HG03442 (cell line): Measurements from ENCODE around the gene CCR8.

Experiments
- ATAC-seq: cut with Tn5 transposase; IDR thresholded peaks from one replicate; pipeline ENCODE4 v1.9.1; 2021; ENCODE audit warnings: mild to moderate bottlenecking, moderate library complexity; ENCODE audit not compliant: unreplicated experiment

CCR8 gene

GRCh38 chr3:39329493-39329892, at the start of gene CCR8:
CCR8 (plus strand) TSS chr3:39329709; CDS start chr3:39332332, 2,623 bp downstream.
- no peak for ATAC-seq

- ATAC-seq: no peak
Observed at GRCh38 chr3:39279745-39280517, 49.6 kb upstream of the CCR8 start, which contains the start of gene CX3CR1. CX3CR1 (minus strand) TSS chr3:39280036; CDS start chr3:39266509, 13,527 bp downstream.

DNA sequence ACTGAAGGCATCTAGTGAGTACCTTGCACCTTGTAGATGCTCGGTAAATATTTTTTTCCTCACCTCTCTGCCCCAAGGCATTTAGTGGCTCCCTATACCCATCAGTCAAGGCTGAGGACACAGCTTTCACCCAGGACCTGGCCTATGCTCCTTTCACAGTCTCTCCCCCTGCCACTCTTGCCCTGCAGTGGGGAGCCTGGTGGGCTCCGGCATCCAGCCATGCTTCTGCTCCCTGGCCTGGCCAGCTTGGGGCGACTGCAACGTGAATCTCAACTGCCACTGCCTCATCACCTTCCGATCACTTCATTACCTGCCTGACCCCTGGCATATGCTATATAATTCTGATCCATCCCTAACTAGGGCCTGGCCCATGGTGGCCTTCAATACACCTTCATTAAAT, 48.9 kb upstream of the CCR8 start:
- ATAC-seq: no peak

- no peak for ATAC-seq
Observed at GRCh38 chr3:39281533-39281932, 48.0 kb upstream of the CCR8 start.

DNA sequence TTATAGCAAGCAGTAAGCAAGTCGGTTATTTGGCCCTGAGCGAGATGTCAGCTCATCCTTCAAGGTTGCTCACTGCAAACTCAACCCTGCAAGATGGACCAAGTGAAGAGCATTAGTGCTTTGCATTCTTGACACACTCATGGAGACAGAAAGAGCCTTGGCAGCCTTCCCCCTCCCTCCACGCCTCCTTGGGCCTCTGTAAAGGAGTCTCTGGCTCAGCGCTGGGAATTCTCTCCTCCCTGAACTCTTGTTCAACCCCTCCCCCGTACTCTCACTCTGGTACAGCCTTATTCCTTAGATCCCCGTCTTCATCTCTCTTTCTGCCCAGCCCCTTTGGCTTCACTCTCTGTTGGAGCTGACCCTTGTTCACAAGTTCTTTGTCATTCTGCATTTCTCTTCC, 47.5 kb upstream of the CCR8 start:
- no peak for ATAC-seq

DNA sequence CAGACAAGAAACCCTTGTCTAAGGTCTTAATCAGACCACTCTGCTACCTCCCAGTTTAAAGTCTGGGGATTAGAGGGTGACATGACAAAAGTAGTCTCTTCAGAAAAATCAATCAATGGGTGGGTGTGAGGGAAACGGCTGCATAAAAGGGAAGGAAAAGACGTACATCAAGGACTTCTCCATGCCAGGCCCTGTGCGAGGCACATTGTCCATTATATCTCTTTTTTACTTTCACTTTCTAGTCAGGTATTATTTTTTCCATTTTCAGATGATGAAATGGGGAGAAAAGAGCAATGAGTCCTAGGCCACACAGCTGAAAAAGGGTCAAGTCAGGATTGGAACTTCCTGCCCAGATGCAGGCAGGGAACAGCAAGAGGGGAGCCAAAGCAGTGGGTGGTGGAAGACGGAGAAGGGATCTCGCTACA, 45.0 kb upstream of the CCR8 start:
- no peak for ATAC-seq

- no peak for ATAC-seq
Observed at GRCh38 chr3:39285332-39285731, 44.2 kb upstream of the CCR8 start.

DNA sequence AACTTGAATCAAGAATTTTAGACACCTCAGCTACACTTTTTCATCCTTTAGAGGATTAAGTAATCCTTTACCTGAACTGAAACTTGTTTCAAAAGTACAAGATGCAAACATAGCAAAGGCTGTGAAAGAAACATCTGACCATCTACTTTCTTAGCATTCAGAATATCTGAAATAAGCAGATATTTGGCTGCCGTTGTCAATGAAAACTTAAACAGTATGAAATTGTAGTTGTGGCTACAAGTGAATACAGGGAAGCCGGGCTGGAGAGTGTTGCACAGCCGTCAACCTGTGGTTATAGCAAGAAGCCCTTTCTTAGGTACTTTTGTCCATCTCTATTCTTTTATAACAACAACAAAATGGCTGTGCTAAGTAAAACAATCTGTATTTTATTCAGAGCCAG, 42.7 kb upstream of the CCR8 start:
- ATAC-seq: no peak

DNA sequence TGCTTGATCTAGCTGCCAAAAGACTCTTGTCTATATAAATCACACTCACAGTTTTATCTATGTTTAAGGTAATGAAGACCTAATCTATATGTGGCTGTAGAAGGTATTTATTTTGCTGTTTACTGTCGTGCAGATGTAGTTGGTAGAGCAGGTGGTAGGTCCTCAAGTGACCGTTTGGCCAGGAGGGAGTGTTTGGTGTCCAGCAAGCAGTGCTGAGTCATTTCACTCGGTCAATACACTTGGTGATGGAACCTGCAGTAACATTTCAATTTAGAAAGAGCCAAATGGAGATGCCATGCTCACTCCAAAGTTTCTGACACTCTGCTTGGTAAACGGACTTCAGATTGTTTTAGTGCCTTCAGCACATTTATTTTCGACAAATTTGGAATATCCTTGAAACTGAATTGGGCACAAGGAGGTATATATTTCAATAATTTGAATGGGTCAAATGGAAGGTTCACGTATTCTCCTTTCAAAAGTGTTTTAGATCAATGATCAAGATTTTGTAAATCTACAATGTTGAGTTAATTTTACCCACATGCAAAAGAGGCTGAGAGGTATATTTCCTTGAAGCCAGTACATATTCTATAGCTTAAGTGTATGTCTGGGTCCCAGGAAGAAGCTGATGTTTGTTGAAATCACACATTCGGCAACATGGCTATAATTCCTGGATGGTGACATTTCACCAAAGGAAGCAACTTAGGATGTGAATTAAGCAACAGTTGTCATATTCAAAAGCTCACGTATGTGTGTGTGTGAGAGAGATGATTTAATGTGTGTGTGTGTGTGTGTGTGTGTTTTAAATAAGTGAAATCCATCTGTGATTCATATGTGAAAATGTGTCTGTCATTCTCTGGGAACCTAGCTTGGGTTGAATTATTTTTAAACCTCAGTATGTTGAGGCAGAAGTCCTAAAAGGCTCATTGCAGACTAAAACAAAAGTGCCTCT, 42.0 kb upstream of the CCR8 start:
- no peak for ATAC-seq

DNA sequence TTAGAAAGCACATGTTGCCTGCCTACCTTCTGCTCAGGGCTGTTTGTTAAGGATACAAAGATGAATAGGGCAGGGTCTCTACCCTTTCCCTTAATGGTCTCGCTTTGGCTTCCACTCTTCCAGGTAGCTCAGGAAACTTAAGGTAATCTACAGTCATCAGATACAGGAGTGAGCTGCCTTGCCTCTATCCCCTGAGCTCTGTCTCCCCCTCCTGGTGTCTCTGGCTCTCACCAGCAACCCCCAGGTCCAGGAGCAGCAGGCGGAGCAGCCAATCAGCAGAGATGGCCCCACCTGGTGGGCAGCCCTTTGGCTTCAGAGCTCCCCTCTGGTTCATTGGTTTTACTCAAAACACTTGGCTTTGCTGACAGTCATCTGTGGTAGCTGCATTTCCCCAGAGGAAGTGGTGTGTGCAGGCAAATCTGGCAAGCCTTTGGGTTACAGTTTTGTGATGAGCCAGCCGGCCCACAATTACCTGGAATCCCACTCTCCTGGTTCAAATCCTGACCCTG, 41.2 kb upstream of the CCR8 start:
- peak; percentile 98 for ATAC-seq

GRCh38 chr3:39289107-39289506, 40.4 kb upstream of the CCR8 start:
- ATAC-seq: no peak

GRCh38 chr3:39290255-39290654, 39.3 kb upstream of the CCR8 start:
- no peak for ATAC-seq

- no peak for ATAC-seq
Observed at GRCh38 chr3:39291903-39292329, 37.6 kb upstream of the CCR8 start.

- ATAC-seq: no peak
Observed at GRCh38 chr3:39292961-39293360, 36.5 kb upstream of the CCR8 start.

- no peak for ATAC-seq
Observed at GRCh38 chr3:39294446-39295183, 34.9 kb upstream of the CCR8 start.

DNA sequence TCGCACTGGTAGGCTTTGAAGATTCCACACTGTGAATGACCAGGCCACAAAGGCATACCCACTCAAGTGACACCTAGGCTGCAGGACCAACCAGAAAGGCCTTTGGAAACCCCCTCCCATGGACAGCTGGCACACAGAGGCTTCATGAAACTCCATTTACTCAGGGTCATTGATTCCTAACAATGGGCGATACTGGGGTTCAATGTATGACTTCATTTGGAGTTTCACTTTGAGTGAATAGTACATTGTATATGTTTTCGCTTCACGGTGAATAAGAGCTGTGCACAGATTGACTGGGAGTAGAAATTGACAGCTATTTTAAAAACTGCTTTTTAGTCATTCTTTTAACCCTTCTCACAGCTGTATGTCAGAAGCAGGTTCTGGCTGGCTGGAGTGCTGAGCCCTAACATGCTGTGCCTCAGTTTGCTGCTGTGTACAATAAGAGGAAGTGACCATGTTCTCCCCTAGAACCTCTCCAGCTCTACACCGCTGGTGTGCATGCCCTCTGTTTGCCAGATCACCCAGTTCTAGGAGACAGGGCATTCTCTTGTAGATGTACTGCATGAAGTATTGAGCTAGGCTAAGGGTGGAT, 34.2 kb upstream of the CCR8 start:
- ATAC-seq: peak; percentile 86

DNA sequence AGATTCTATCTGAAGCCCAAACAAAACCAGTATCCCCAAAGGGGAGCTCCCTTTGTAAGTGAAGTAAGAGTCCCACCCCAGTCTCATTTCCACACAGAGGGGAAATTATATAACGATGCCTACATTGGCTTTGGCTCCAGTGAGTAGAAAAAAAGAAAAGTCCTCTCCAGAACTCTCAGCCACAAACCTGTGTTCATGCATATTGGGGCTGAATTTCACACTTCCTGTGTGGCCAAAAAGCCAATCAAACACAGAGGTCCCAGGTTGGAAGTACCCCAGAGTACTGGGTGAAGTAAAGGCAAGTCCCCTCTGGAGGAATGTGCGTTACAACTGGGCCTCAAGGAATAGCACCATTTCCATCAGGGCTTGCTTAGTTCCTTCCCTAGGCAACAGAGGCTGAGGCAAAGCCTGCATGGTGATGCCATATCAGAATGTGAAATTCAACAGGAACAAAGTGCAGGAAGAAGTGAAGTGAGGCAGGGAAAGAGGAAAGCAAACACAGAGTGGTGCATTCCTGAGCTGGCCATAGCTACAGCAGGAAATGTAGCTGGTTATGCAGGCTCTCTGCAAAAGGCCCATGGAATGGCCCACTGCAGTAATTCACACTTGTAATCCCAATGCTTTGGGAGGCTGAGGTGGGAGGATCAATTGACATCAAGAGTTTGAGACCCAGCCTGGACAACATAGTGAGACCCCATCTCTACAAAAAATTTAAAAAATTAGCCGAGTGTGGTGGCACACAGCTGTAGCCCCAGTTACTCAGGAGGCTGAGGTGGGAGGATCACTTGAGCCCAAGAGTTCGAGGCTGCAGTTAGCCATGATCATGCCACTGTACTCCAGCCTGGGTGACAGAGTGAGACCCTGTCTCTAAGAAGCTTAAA, 33.1 kb upstream of the CCR8 start:
- ATAC-seq: no peak

DNA sequence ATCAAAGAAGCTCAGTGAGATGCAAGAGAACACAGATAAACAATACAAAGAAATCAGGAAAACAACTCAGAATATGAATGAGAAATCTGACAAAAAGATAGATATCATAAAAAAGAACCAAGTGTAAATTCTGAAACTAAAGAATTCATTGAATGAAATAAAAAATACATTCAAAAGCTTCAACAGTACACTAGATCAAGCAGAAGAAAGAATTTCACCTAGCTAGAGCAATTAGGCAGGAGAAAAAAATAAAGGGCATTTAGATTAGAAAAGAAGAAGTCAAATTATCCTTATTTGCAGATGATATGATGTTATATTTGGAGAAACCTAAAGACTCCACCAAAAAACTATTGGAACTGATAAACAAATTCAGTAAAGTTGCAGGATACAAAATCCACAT, 30.2 kb upstream of the CCR8 start:
- ATAC-seq: no peak

- no peak for ATAC-seq
Observed at GRCh38 chr3:39302178-39302577, 27.3 kb upstream of the CCR8 start.
